GM18870 (cell line): ENCODE results near the gene KIF3A.

Experiments
- ATAC-seq: cut with Tn5 transposase; IDR thresholded peaks from one replicate; pipeline ENCODE4 v1.9.1; 2021; ENCODE audit warnings: moderate library complexity; ENCODE audit not compliant: unreplicated experiment

KIF3A gene

GRCh38 chr5:132754111-132754510, 16.8 kb upstream of the KIF3A start:
- ATAC-seq = no peak

GRCh38 chr5:132753135-132753987, 16.0 kb upstream of the KIF3A start:
- ATAC-seq = no peak

- ATAC-seq = no peak
Observed at GRCh38 chr5:132752581-132753125, 15.3 kb upstream of the KIF3A start.

GRCh38 chr5:132751971-132752580, 14.7 kb upstream of the KIF3A start:
- no peak for ATAC-seq

- ATAC-seq = peak; percentile 45
Observed at GRCh38 chr5:132751444-132751843, 14.1 kb upstream of the KIF3A start.

- ATAC-seq = no peak
Observed at GRCh38 chr5:132750471-132751230, 13.3 kb upstream of the KIF3A start.

- ATAC-seq = no peak
Observed at GRCh38 chr5:132749506-132749905, 12.2 kb upstream of the KIF3A start.

- ATAC-seq = no peak
Observed at GRCh38 chr5:132748522-132749000, 11.2 kb upstream of the KIF3A start.

GRCh38 chr5:132747616-132748440, 10.5 kb upstream of the KIF3A start:
- ATAC-seq = no peak

- no peak for ATAC-seq
Observed at GRCh38 chr5:132746954-132747615, 9.7 kb upstream of the KIF3A start, which contains the start of gene CCNI2. CCNI2 (plus strand) TSS chr5:132747426; CDS start chr5:132747496, 70 bp downstream.

- ATAC-seq = no peak
Observed at GRCh38 chr5:132746592-132746953, 9.2 kb upstream of the KIF3A start.

- ATAC-seq = no peak
Observed at GRCh38 chr5:132744659-132745058, 7.3 kb upstream of the KIF3A start.

GRCh38 chr5:132742626-132743025, 5.3 kb upstream of the KIF3A start:
- ATAC-seq = no peak

GRCh38 chr5:132742158-132742557, 4.8 kb upstream of the KIF3A start:
- no peak for ATAC-seq

- ATAC-seq = no peak
Observed at GRCh38 chr5:132739232-132739631, 1.9 kb upstream of the KIF3A start.

GRCh38 chr5:132737982-132738681, 786 bp upstream of the KIF3A start:
- no peak for ATAC-seq

GRCh38 chr5:132734687-132735086, 2.7 kb downstream of the KIF3A start:
- no peak for ATAC-seq

GRCh38 chr5:132733499-132734148, 3.7 kb downstream of the KIF3A start:
- no peak for ATAC-seq

- ATAC-seq = no peak
Observed at GRCh38 chr5:132729896-132730295, 7.5 kb downstream of the KIF3A start.
